ENCODE measurements around the gene PHF20. TPM values are rescaled to one million over a fixed set of nuclear protein-coding genes. Genes with fewer than 3 reads are reported as not detected.
A peak's percentile ranks its signal among the peaks of the same experiment; 100 is the strongest.
"Not testable (repeated sequence)": the region's sequence is repeated elsewhere in the genome, so short reads cannot be mapped to it uniquely, and the experiment has no call there.

Gene PHF20
- 10 to 100 TPM; 47.7 to 59.4 (median 48.8) TPM for total RNA-seq

- peaks cover 7% of the 10 kb centered on the region for H3K9me3 Mint-ChIP-seq
- peak; percentile 100 for DNase-seq
- H3K4me3 Mint-ChIP-seq: peak within 1 kb of the TSS; percentile 86
- H3K4me1 Mint-ChIP-seq (ENCODE audit: low read depth): peaks cover 73% of the 10 kb centered on the region
- H3K36me3 Mint-ChIP-seq (ENCODE audit: insufficient read depth): peaks cover 13% of the 10 kb centered on the region
- ATAC-seq: peak; percentile 95 to 96
- H3K27me3 Mint-ChIP-seq (ENCODE audit: low read depth): no peaks in the 10 kb centered on the region
These were observed at the start of gene PHF20 for GRCh38 chr20:35771689-35772562. TSS of gene PHF20 (plus strand) at chr20:35772015. CDS start at chr20:35801523, 29,508 bp downstream.

DNA sequence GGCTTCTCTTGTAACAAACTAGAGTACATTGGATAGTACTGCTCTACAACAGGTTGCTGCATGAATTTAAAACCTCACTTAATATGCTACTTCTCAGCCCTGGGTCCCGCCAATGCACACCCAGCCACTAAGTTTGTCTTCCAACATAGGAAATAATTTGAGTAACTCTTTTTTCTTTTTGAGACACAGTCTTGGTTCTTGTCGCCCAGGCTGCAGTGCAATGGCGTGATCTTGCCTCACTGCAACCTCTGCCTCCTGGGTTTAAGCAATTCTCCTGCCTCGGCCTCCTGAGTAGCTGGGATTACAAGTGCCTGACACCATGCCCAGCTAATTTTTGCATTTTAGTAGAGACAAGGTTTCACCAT, 48.6 kb upstream of the PHF20 start:
- not testable (repeated sequence) for H3K9me3 Mint-ChIP-seq; H3K4me3 Mint-ChIP-seq; ATAC-seq; H3K27me3 Mint-ChIP-seq (ENCODE audit: low read depth); DNase-seq
- peaks cover 39% of the 10 kb centered on the region for H3K4me1 Mint-ChIP-seq (ENCODE audit: low read depth)
- peaks cover 38% of the 10 kb centered on the region for H3K36me3 Mint-ChIP-seq (ENCODE audit: insufficient read depth)

- H3K36me3 Mint-ChIP-seq (ENCODE audit: insufficient read depth): peaks cover 38% of the 10 kb centered on the region
- not testable (repeated sequence) for ATAC-seq; DNase-seq; H3K27me3 Mint-ChIP-seq (ENCODE audit: low read depth); H3K4me3 Mint-ChIP-seq; H3K9me3 Mint-ChIP-seq
- peaks cover 38% of the 10 kb centered on the region for H3K4me1 Mint-ChIP-seq (ENCODE audit: low read depth)
These were observed 48.0 kb upstream of the PHF20 start for GRCh38 chr20:35723652-35724320.

GRCh38 chr20:35724321-35725230, 47.2 kb upstream of the PHF20 start:
- DNase-seq: no peak
- Mint-ChIP-seq H3K27me3 (ENCODE audit: low read depth) (no peaks in the 10 kb centered on the region), H3K36me3 (ENCODE audit: insufficient read depth) (peaks cover 38% of the 10 kb centered on the region), H3K4me1 (ENCODE audit: low read depth) (peaks cover 38% of the 10 kb centered on the region), H3K4me3 (no peak overlapping the region), H3K9me3 (no peaks in the 10 kb centered on the region)
- no peak for ATAC-seq

GRCh38 chr20:35726842-35727711, 44.7 kb upstream of the PHF20 start:
- Mint-ChIP-seq H3K27me3 (ENCODE audit: low read depth) (no peaks in the 10 kb centered on the region), H3K4me1 (ENCODE audit: low read depth) (peaks cover 43% of the 10 kb centered on the region), H3K9me3 (no peaks in the 10 kb centered on the region), H3K4me3 (no peak overlapping the region), H3K36me3 (ENCODE audit: insufficient read depth) (peaks cover 36% of the 10 kb centered on the region)
- DNase-seq (no peak), ATAC-seq (no peak)

GRCh38 chr20:35729283-35729807, 42.5 kb upstream of the PHF20 start:
- H3K27me3 Mint-ChIP-seq (ENCODE audit: low read depth): no peaks in the 10 kb centered on the region
- no peaks in the 10 kb centered on the region for H3K9me3 Mint-ChIP-seq
- H3K36me3 Mint-ChIP-seq (ENCODE audit: insufficient read depth): peaks cover 42% of the 10 kb centered on the region
- DNase-seq (no peak), ATAC-seq (no peak)
- no peak overlapping the region for H3K4me3 Mint-ChIP-seq
- H3K4me1 Mint-ChIP-seq (ENCODE audit: low read depth): peaks cover 55% of the 10 kb centered on the region

DNA sequence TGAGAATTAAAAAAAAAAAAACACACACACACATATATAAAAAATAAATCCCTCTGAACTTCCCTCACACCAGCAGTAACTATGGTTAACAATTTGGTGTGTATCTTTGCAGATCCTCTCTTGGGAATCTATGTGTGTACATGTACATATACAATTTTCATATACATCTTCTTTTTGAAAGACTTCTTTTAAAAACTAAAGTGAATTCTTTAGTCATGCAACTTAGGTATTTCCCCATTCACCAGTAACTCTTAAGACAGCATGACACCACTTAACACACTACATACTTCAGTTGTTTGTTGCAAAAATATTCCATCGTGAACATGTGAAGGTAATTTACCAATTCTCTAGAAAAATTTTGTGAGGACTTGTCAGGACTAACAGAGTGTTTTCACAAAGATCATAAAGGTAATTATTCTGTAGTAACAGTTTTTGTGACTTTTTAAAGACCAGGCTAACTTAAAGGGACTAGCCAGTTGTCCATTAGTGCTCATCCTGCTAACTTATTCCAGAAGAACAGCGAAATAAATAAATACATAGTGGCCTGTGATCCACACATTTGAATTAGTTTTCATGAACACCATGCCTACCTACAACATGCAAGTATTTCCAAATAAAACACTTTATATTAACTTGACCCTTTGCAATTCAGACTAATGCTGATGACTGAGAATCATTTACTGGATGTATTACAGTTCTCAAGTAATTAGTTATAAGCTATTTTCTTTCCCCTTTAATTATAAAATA, 41.8 kb upstream of the PHF20 start:
- peak in 1 of 2 donors; percentile 20 for ATAC-seq
- peak overlapping the region; percentile 19 for H3K4me3 Mint-ChIP-seq
- peaks cover 58% of the 10 kb centered on the region for H3K4me1 Mint-ChIP-seq (ENCODE audit: low read depth)

GRCh38 chr20:35730583-35731468, 41.0 kb upstream of the PHF20 start:
- no peaks in the 10 kb centered on the region for H3K9me3 Mint-ChIP-seq
- no peak for ATAC-seq
- DNase-seq: no peak
- H3K36me3 Mint-ChIP-seq (ENCODE audit: insufficient read depth): peaks cover 42% of the 10 kb centered on the region
- no peak overlapping the region for H3K4me3 Mint-ChIP-seq
- peaks cover 60% of the 10 kb centered on the region for H3K4me1 Mint-ChIP-seq (ENCODE audit: low read depth)
- H3K27me3 Mint-ChIP-seq (ENCODE audit: low read depth): no peaks in the 10 kb centered on the region

More for the DNA sequence above, 41.8 kb upstream of the PHF20 start:
- peaks cover 42% of the 10 kb centered on the region for H3K36me3 Mint-ChIP-seq (ENCODE audit: insufficient read depth)
- no peak for DNase-seq
- H3K27me3 Mint-ChIP-seq (ENCODE audit: low read depth): no peaks in the 10 kb centered on the region
- no peaks in the 10 kb centered on the region for H3K9me3 Mint-ChIP-seq

DNA sequence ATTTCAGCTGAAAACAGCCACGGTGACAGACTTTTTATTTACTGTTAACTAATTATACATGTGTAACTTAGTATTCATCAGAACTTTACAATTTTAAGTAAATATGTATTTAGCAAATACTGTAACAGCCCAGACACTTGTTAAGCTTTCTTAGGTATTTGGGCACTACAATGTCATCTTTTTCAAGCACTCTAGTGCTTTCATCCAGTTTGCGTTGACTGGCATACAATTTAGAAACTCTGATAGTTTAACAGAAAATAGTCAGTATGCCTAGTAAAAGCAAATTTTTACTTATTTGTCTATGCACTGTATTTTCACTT, 40.4 kb upstream of the PHF20 start:
- Mint-ChIP-seq H3K36me3 (ENCODE audit: insufficient read depth) (peaks cover 44% of the 10 kb centered on the region), H3K27me3 (ENCODE audit: low read depth) (no peaks in the 10 kb centered on the region), H3K9me3 (no peaks in the 10 kb centered on the region), H3K4me1 (ENCODE audit: low read depth) (peaks cover 64% of the 10 kb centered on the region), H3K4me3 (no peak overlapping the region)
- ATAC-seq (no peak), DNase-seq (no peak)

DNA sequence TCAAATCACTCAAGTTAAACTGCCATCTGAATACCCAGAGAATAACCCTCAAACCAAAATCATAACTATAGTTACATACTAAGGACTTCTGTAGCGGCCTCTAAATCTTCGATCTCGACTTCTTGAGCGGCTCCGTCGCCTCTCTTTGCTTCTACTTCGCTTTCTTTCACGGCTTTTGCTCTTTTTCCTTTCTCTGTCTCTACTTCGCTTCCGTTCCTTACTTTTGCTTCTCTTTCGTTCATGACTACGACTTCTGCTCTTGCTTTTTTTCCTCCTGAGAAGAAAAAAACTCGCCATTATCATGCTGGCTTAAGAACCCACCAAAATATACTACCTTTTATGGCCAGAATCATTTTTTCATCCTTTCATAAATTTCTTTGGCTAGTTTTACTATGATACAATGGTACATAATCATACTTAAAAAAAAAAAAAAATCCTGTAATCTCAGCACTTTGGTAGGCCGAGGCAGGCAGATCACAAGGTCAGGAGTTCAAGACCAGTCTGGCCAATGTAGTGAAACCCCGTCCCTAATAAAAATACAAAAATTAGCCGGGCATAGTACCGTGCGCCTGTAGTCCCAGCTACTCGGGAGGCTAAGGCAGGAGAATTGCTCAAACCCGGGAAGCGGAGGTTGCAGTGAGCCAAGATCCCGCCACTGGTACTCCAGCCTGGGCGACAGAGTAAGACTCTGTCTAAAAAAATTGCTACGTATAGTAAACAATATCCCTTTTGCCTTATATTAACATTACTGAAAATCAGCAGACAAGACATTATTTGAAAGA, 39.8 kb upstream of the PHF20 start:
- peaks cover 62% of the 10 kb centered on the region for H3K4me1 Mint-ChIP-seq (ENCODE audit: low read depth)
- H3K27me3 Mint-ChIP-seq (ENCODE audit: low read depth): no peaks in the 10 kb centered on the region
- H3K9me3 Mint-ChIP-seq: no peaks in the 10 kb centered on the region
- H3K36me3 Mint-ChIP-seq (ENCODE audit: insufficient read depth): peaks cover 40% of the 10 kb centered on the region
- ATAC-seq (no peak), DNase-seq (no peak)
- peak overlapping the region; percentile 41 for H3K4me3 Mint-ChIP-seq

DNA sequence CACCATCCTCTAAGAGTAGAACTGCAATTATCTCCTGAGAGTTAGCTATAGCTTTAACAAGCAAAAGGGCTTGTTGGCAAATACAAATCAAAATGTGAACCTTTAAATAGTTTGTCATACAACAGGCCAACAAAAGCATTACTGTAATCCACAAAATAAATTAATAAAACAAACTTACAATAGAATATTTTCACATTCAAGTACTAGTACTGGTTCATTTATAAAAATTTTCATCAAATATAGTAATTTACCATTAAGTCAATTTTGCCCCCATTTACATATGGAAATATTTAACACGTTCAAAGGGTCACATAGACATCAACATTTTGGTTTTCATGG, 39.2 kb upstream of the PHF20 start:
- DNase-seq: no peak
- Mint-ChIP-seq H3K4me1 (ENCODE audit: low read depth) (peaks cover 62% of the 10 kb centered on the region), H3K9me3 (no peaks in the 10 kb centered on the region), H3K4me3 (peak overlapping the region; percentile 58), H3K27me3 (ENCODE audit: low read depth) (no peaks in the 10 kb centered on the region), H3K36me3 (ENCODE audit: insufficient read depth) (peaks cover 42% of the 10 kb centered on the region)
- ATAC-seq: no peak

DNA sequence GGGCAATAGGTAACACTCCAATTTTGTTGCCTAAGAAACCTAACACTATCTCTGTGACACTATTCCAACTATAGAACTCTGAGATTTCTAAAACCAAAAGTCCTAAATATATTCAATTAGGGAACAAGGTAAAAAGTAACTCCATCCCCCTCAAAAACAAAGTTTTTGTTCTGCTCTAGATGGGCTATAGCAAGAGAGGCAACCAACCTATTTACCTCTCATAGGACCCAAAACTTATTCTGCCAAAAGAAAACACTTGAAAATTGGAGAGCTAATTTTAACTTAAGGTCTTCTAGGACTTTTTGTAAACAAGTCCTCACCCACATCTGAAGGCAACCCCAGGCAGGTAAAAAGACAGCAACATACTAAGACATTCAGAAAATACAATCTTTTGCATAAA, 37.4 kb upstream of the PHF20 start:
- DNase-seq (no peak), ATAC-seq (no peak)
- peaks cover 57% of the 10 kb centered on the region for H3K36me3 Mint-ChIP-seq (ENCODE audit: insufficient read depth)
- peaks cover 71% of the 10 kb centered on the region for H3K4me1 Mint-ChIP-seq (ENCODE audit: low read depth)
- no peaks in the 10 kb centered on the region for H3K9me3 Mint-ChIP-seq
- peak overlapping the region; percentile 38 for H3K4me3 Mint-ChIP-seq
- no peaks in the 10 kb centered on the region for H3K27me3 Mint-ChIP-seq (ENCODE audit: low read depth)
